MCF 10A (cell line): ENCODE measurements around the gene PARN. TPM values are rescaled to one million over a fixed set of nuclear protein-coding genes. Genes with fewer than 3 reads are reported as not detected.
"Not testable (repeated sequence)": the region's sequence is repeated elsewhere in the genome, so short reads cannot be mapped to it uniquely, and the experiment has no call there.

Source experiments
- BruUV-seq: library from RNA; stranded (reverse); fragments of 400-500 nt; replicated peaks from 2 replicates; lab custom pipeline; 2021; lab: Mats Ljungman, UMichigan
- CTCF ChIA-PET: fragments of 300-600 bp; sonication (Branson Sonifier 250); formaldehyde crosslinking; extraction: SDS; loops from one replicate; lab custom pipeline; 2021; ENCODE audit warnings: antibody characterized with exemption, inconsistent platforms; lab: Yijun Ruan, JAX
- POLR2A ChIA-PET: fragments of 300-600, 350-650 bp; sonication (Branson Sonifier 250); formaldehyde crosslinking; extraction: SDS; loops from one replicate; lab custom pipeline; 2020; ENCODE audit warnings: antibody characterized with exemption, inconsistent platforms; lab: Yijun Ruan, JAX
- DNase-seq: peaks from one replicate; pipeline ENCODE4 v3.0.0-alpha.2; 2018; ENCODE audit not compliant: unreplicated experiment
- H3K27ac Mint-ChIP-seq: one replicate; pipeline ENCODE4 v1.8.0; 2022; ENCODE audit warnings: mild to moderate bottlenecking, low read depth, mixed read lengths; ENCODE audit not compliant: unreplicated experiment
- H3K27me3 Mint-ChIP-seq: one replicate; pipeline ENCODE4 v1.8.0; 2022; ENCODE audit warnings: mixed read lengths; ENCODE audit not compliant: insufficient read depth, unreplicated experiment
- H3K36me3 Mint-ChIP-seq: one replicate; pipeline ENCODE4 v1.8.0; 2022; ENCODE audit warnings: mild to moderate bottlenecking, moderate library complexity, mixed read lengths; ENCODE audit not compliant: insufficient read depth, unreplicated experiment
- H3K4me1 Mint-ChIP-seq: one replicate; pipeline ENCODE4 v1.8.0; 2022; ENCODE audit warnings: mixed read lengths; ENCODE audit not compliant: insufficient read depth, unreplicated experiment
- H3K4me3 Mint-ChIP-seq: one replicate; pipeline ENCODE4 v1.8.0; 2022; ENCODE audit warnings: mild to moderate bottlenecking, moderate library complexity, mixed read lengths; ENCODE audit not compliant: unreplicated experiment
- H3K9me3 Mint-ChIP-seq: one replicate; pipeline ENCODE4 v1.8.0; 2022; ENCODE audit warnings: mixed read lengths; ENCODE audit not compliant: unreplicated experiment
- intact Hi-C: fragments of 100-400 bp; cut with micrococcal nuclease; formaldehyde crosslinking; loops from 2 replicates; pipeline ENCODE4 v1.14.1; 2022
- total RNA-seq: library from RNA; stranded (reverse); gene quantifications from 2 replicates; pipeline ENCODE4 v1.2.3, GENCODE V29; 2022
- TF ChIP-seq, protein P1 (sequence below): fragments of 200-600 bp; IDR thresholded peaks from one replicate; pipeline ENCODE4 v1.8.0; 2022; ENCODE audit warnings: antibody characterized with exemption, mild to moderate bottlenecking; ENCODE audit not compliant: unreplicated experiment

Gene PARN
- total RNA-seq, 1 experiment from 2014 or later: 35.0 TPM

GRCh38 chr16:14649816-14650215 is 19.8 kb upstream of the PARN start:
- intact Hi-C loops: no loop called here
- peaks cover 88% of the 10 kb centered on the region for H3K36me3 Mint-ChIP-seq
- H3K27me3 Mint-ChIP-seq: no peaks in the 10 kb centered on the region
- TF ChIP-seq, protein P1, sequence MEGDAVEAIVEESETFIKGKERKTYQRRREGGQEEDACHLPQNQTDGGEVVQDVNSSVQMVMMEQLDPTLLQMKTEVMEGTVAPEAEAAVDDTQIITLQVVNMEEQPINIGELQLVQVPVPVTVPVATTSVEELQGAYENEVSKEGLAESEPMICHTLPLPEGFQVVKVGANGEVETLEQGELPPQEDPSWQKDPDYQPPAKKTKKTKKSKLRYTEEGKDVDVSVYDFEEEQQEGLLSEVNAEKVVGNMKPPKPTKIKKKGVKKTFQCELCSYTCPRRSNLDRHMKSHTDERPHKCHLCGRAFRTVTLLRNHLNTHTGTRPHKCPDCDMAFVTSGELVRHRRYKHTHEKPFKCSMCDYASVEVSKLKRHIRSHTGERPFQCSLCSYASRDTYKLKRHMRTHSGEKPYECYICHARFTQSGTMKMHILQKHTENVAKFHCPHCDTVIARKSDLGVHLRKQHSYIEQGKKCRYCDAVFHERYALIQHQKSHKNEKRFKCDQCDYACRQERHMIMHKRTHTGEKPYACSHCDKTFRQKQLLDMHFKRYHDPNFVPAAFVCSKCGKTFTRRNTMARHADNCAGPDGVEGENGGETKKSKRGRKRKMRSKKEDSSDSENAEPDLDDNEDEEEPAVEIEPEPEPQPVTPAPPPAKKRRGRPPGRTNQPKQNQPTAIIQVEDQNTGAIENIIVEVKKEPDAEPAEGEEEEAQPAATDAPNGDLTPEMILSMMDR: no peak
- no peak overlapping the region for H3K4me3 Mint-ChIP-seq
- H3K27ac Mint-ChIP-seq: no peak overlapping the region
- no peaks in the 10 kb centered on the region for H3K9me3 Mint-ChIP-seq
- CTCF ChIA-PET: no interaction called here
- peaks cover 5% of the 10 kb centered on the region for H3K4me1 Mint-ChIP-seq
- DNase-seq: no peak
- POLR2A ChIA-PET: interaction anchor here (1.8 kb wide), 1 partner anchor 16 kb away, joined by 5 read pairs; no protein-coding TSS in a partner anchor
- BruUV-seq: no TSS peak

GRCh38 chr16:14641926-14642325 is 11.9 kb upstream of the PARN start:
- Mint-ChIP-seq H3K4me3 (no peak overlapping the region), H3K4me1 (no peaks in the 10 kb centered on the region), H3K9me3 (no peaks in the 10 kb centered on the region), H3K27ac (no peak overlapping the region), H3K36me3 (peaks cover 64% of the 10 kb centered on the region), H3K27me3 (no peaks in the 10 kb centered on the region)
- no TSS peak for BruUV-seq
- DNase-seq: no peak
- intact Hi-C loops: no loop called here
- ChIA-PET CTCF (interaction anchor here (0.6 kb wide), 2 partner anchors 16 to 724 kb away, joined by 3 read pairs; no protein-coding TSS in a partner anchor), POLR2A (interaction anchor here (1.2 to 2.1 kb wide), 5 partner anchors 8 to 13 kb away, joined by 3 to 12 read pairs (median 3); partner anchors contain the start of genes BFAR and PARN)
- TF ChIP-seq, protein P1: no peak

- CTCF ChIA-PET: interaction anchor here (0.6 kb wide), 3 partner anchors 15 to 723 kb away, joined by 3 read pairs; no protein-coding TSS in a partner anchor
- no peak overlapping the region for H3K27ac Mint-ChIP-seq
These were observed 11.1 kb upstream of the PARN start for GRCh38 chr16:14641206-14641605.

DNA sequence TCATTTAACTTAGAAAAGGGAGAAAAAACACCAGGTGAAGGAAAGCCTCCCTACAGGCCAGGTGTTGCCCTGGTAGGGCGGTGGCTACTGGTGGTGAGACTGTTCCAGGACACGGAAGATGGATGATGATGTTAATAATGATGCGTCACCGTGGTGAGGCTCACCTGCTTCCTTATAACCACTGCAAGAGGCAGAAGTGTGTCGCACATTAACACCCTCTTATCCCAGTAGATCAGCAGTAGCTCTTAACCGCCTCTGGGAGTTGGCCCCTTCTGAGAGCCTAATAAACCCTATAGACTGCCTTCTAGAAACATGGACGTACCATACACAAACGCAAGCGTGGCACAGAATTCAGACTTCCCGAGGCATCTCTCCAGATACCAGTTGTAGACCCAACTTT is 10.5 kb upstream of the PARN start:
- POLR2A ChIA-PET: interaction anchor here (1.3 to 1.4 kb wide), 2 partner anchors 8 to 10 kb away, joined by 3 read pairs; partner anchors contain the start of genes BFAR and PARN
- DNase-seq: no peak

More at GRCh38 chr16:14641206-14641605, 11.1 kb upstream of the PARN start:
- BruUV-seq: no TSS peak
- POLR2A ChIA-PET: interaction anchor here (0.6 to 2.1 kb wide), 4 partner anchors 8 to 142 kb away, joined by 3 to 6 read pairs (median 3); partner anchors contain the start of genes BFAR and PARN
- no peak overlapping the region for H3K4me3 Mint-ChIP-seq
- DNase-seq: no peak
- intact Hi-C loops: no loop called here
- TF ChIP-seq, protein P1: no peak
- no peaks in the 10 kb centered on the region for H3K27me3 Mint-ChIP-seq
- peaks cover 2% of the 10 kb centered on the region for H3K4me1 Mint-ChIP-seq
- peaks cover 57% of the 10 kb centered on the region for H3K36me3 Mint-ChIP-seq
- H3K9me3 Mint-ChIP-seq: no peaks in the 10 kb centered on the region

GRCh38 chr16:14636951-14637240 is 6.8 kb upstream of the PARN start:
- H3K27ac Mint-ChIP-seq: peak overlapping the region; percentile 17

More for the DNA sequence above, 10.5 kb upstream of the PARN start:
- CTCF ChIA-PET: interaction anchor here (0.6 to 0.7 kb wide), 2 partner anchors 24 to 137 kb away, joined by 3 read pairs; no protein-coding TSS in a partner anchor
- Mint-ChIP-seq H3K4me3 (no peak overlapping the region), H3K27me3 (no peaks in the 10 kb centered on the region), H3K9me3 (no peaks in the 10 kb centered on the region), H3K36me3 (peaks cover 57% of the 10 kb centered on the region), H3K4me1 (peaks cover 7% of the 10 kb centered on the region), H3K27ac (no peak overlapping the region)
- intact Hi-C loops: no loop called here
- TF ChIP-seq, protein P1: no peak
- BruUV-seq: no TSS peak

GRCh38 chr16:14636179-14636950 is 6.3 kb upstream of the PARN start:
- intact Hi-C loops, H3K27me3 Mint-ChIP-seq, DNase-seq, BruUV-seq, POLR2A ChIA-PET, H3K9me3 Mint-ChIP-seq, CTCF ChIA-PET: not testable (repeated sequence)
- peaks cover 18% of the 10 kb centered on the region for H3K4me1 Mint-ChIP-seq
- H3K27ac Mint-ChIP-seq: peak overlapping the region; percentile 17
- H3K36me3 Mint-ChIP-seq: peaks cover 40% of the 10 kb centered on the region
- H3K4me3 Mint-ChIP-seq: peak overlapping the region; percentile 2

More at GRCh38 chr16:14636951-14637240, 6.8 kb upstream of the PARN start:
- Mint-ChIP-seq H3K36me3 (peaks cover 40% of the 10 kb centered on the region), H3K4me1 (peaks cover 18% of the 10 kb centered on the region)
- H3K27me3 Mint-ChIP-seq, H3K4me3 Mint-ChIP-seq, DNase-seq, H3K9me3 Mint-ChIP-seq, BruUV-seq, intact Hi-C loops, CTCF ChIA-PET: not testable (repeated sequence)
- POLR2A ChIA-PET: interaction anchor here (0.7 kb wide), 1 partner anchor 22 kb away, joined by 5 read pairs; no protein-coding TSS in a partner anchor
